GM12878 (cell line): Measurements from ENCODE around the gene MSMB. TPM values are rescaled to one million over a fixed set of nuclear protein-coding genes. Genes with fewer than 3 reads are reported as not detected.

Experiments used
- ATAC-seq: fragments of 200-7000 bp; cut with Tn5 transposase; 3 replicates; pipeline ENCODE4 v1.9.1; 2020; ENCODE audit warnings: mild to moderate bottlenecking, moderate library complexity
- BruUV-seq: library from RNA; stranded (reverse); fragments of 400-500 nt; replicated peaks from 2 replicates; lab custom pipeline; 2021; lab: Mats Ljungman, UMichigan
- CTCF ChIA-PET: fragments of 300-600 bp; sonication (Branson Sonifier 250); formaldehyde crosslinking; extraction: SDS; loops from one replicate; lab custom pipeline; 2021; ENCODE audit warnings: inconsistent platforms; lab: Yijun Ruan, JAX
- POLR2A ChIA-PET: fragments of 350-600 bp; formaldehyde crosslinking; extraction: SDS; loops from one replicate; lab custom pipeline; 2021; ENCODE audit warnings: inconsistent platforms; lab: Charles Lee
- RAD21 ChIA-PET: fragments of 300-600 bp; sonication (Branson Sonifier 250); formaldehyde crosslinking; loops from one replicate; lab custom pipeline; 2023; ENCODE audit warnings: antibody characterized with exemption; ENCODE audit not compliant: unreplicated experiment; lab: Charles Lee
- SMC1A ChIA-PET: fragments of 300-600 bp; sonication (Branson Sonifier 250); formaldehyde crosslinking; loops from one replicate; lab custom pipeline; 2023; ENCODE audit not compliant: unreplicated experiment, uncharacterized antibody; lab: Charles Lee
- DNase-seq: peaks from one replicate; pipeline ENCODE4 v3.0.0-alpha.2; 2011; ENCODE audit warnings: low read depth, low spot score
- FAIRE-seq: peaks from 3 replicates; lab custom pipeline; 2011; peaks lifted over from hg19 to GRCh38; lab: Jason Lieb, UNC
- H2AFZ ChIP-seq: 2 replicates; pipeline ENCODE4 v1.6.0; 2011; ENCODE audit warnings: low read depth, low read length, control low read depth; ENCODE audit not compliant: control insufficient read depth
- H3K27ac ChIP-seq: 2 replicates; pipeline ENCODE4 v1.5.1; 2011; ENCODE audit warnings: control low read depth; ENCODE audit not compliant: control insufficient read depth, insufficient read depth
- H3K27me3 ChIP-seq, 2 experiments: replicated peaks in 1 of 2; 2 replicates each; pipeline versions ENCODE4 v1.6.0 to v1.6.1; 2011; ENCODE audit warnings: low read length in 1 of 2; ENCODE audit not compliant: control insufficient read depth in 2 of 2, insufficient read depth in 2 of 2
- H3K36me3 ChIP-seq, 2 experiments: 2 replicates each; pipeline ENCODE4 v1.5.1; 2011; ENCODE audit warnings: low read length in 1 of 2; ENCODE audit not compliant: control insufficient read depth in 2 of 2, insufficient read depth in 2 of 2
- H3K4me1 ChIP-seq: 2 replicates; pipeline ENCODE4 v1.6.1; 2011; ENCODE audit warnings: mild to moderate bottlenecking, low read length, moderate library complexity, mixed read lengths; ENCODE audit not compliant: control insufficient read depth, insufficient read depth
- H3K4me2 ChIP-seq: 2 replicates; pipeline ENCODE4 v1.6.0; 2011; ENCODE audit warnings: control low read depth; ENCODE audit not compliant: control insufficient read depth, insufficient read depth
- H3K4me3 ChIP-seq: fragments of 200-600 bp; sonication (generic); 2 replicates; pipeline ENCODE4 v1.5.1; 2016
- H3K79me2 ChIP-seq: 2 replicates; pipeline ENCODE4 v1.6.0; 2011; ENCODE audit warnings: low read length; ENCODE audit not compliant: control insufficient read depth, insufficient read depth
- H3K9ac ChIP-seq: 2 replicates; pipeline ENCODE4 v1.8.0; 2011; ENCODE audit warnings: low read length, control low read depth, mixed read lengths; ENCODE audit not compliant: control insufficient read depth, insufficient read depth
- H3K9me3 ChIP-seq: replicated peaks from 3 replicates; pipeline ENCODE4 v1.5.1; 2011; ENCODE audit warnings: mild to moderate bottlenecking, low read length; ENCODE audit not compliant: control insufficient read depth, insufficient read depth
- H4K20me1 ChIP-seq: 2 replicates; pipeline ENCODE4 v1.6.0; 2011; ENCODE audit not compliant: control insufficient read depth, insufficient read depth
- MEF2A ChIP-seq: IDR thresholded peaks from 2 replicates; pipeline ENCODE4 v1.6.1; 2011; ENCODE audit warnings: low read depth, mild to moderate bottlenecking, low read length, moderate library complexity; ENCODE audit not compliant: insufficient read depth
- MEF2B ChIP-seq: fragments of 450-650 bp; IDR thresholded peaks from 2 replicates; pipeline ENCODE4 v1.6.1; 2018; ENCODE audit warnings: mild to moderate bottlenecking, moderate library complexity; ENCODE audit not compliant: partially characterized antibody, poor library complexity, severe bottlenecking
- RELA ChIP-seq: fragments of 450-650 bp; IDR thresholded peaks from 2 replicates; pipeline ENCODE4 v1.8.0; 2014; ENCODE audit warnings: borderline replicate concordance; ENCODE audit not compliant: partially characterized antibody
- WGBS: methylation state at CpG from one replicate; pipeline ENCODE4 v1.1.6; 2016; ENCODE audit warnings: low lambda C conversion rate; ENCODE audit not compliant: insufficient replicate concordance, insufficient coverage; ENCODE audit errors: missing lambda C conversion rate; 5-methylcytosine and 5-hydroxymethylcytosine counted together
- in situ Hi-C: fragments of 300-500 bp; cut with MboI; formaldehyde crosslinking; loops from 9 replicates; pipeline ENCODE4 v1.14.3; 2018; ENCODE audit warnings: mixed read lengths
- intact Hi-C: fragments of 100-400 bp; cut with micrococcal nuclease; formaldehyde crosslinking; loops from one replicate; pipeline ENCODE4 v1.14.2; 2022; ENCODE audit not compliant: unreplicated experiment
- polyA plus RNA-seq, 11 experiments: library from polyadenylated mRNA; depleted of rRNA in 4 of 11; unstranded in 6 of 11; stranded (reverse) in 5 of 11; fragments of >200 nt; fragmentation: Nextera tagmentation in 4 of 11; fragmentation: Illumina TruSeq in 1 of 11; extraction: Ambion mirVana in 4 of 11; extraction: Trizol in 1 of 11; gene quantifications; 1 replicate in 1 of 11; 2 replicates in 10 of 11; pipeline versions ENCODE4 v1.2.1 to v1.2.3, GENCODE V29; 2011 to 2016; ENCODE audit warnings: inconsistent platforms in 2 of 11, missing spikeins in 2 of 11, low read depth in 1 of 11
- total RNA-seq, 4 experiments: library from RNA; depleted of rRNA in 3 of 4; stranded (reverse); fragments of >200 nt in 3 of 4; fragmentation: Illumina TruSeq in 1 of 4; extraction: Trizol in 1 of 4; gene quantifications; 2 replicates each; pipeline versions ENCODE4 v1.2.1 to v1.2.3, GENCODE V29; 2013 to 2021
- TF ChIP-seq, protein P1 (sequence below): fragments of 450-650 bp; formaldehyde crosslinking; IDR thresholded peaks from 2 replicates; pipeline ENCODE4 v1.4.0; 2020; ENCODE audit warnings: mild to moderate bottlenecking, moderate library complexity
- TF ChIP-seq, protein P2 (sequence below): IDR thresholded peaks from 2 replicates; pipeline ENCODE4 v1.6.1; 2012; ENCODE audit warnings: low read length, inconsistent platforms
- TF ChIP-seq, protein P3 (sequence below): fragments of 450-650 bp; IDR thresholded peaks from 2 replicates; pipeline ENCODE4 v1.6.1; 2017; ENCODE audit warnings: borderline replicate concordance
- TF ChIP-seq, protein P4 (sequence below): fragments of 450-650 bp; IDR thresholded peaks from 2 replicates; pipeline ENCODE4 v1.6.1; 2017; ENCODE audit warnings: mild to moderate bottlenecking, low read depth, inconsistent platforms; ENCODE audit not compliant: poor library complexity, severe bottlenecking

Gene MSMB
- total and polyA plus RNA-seq, 10 of the 15 experiments (the other 5 are each of a cell fraction or from before 2014, with no cell fraction given), result not detected

DNA sequence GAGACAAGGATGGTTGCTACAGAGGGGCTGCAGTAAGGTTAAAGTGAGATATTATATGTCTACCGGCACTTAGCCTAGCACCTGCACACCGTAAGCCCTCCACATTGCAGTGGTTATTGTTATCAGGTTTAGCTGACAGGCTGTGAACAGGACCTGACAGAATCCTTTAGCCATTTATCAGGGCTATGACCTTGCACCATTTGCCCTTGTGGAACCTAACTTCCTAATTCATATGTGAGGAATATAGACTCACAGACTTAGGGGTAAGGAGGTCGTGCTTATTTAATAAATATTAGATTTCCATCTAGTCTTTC is 25.8 kb downstream of the MSMB start (continued):
- TF ChIP-seq, protein P1, sequence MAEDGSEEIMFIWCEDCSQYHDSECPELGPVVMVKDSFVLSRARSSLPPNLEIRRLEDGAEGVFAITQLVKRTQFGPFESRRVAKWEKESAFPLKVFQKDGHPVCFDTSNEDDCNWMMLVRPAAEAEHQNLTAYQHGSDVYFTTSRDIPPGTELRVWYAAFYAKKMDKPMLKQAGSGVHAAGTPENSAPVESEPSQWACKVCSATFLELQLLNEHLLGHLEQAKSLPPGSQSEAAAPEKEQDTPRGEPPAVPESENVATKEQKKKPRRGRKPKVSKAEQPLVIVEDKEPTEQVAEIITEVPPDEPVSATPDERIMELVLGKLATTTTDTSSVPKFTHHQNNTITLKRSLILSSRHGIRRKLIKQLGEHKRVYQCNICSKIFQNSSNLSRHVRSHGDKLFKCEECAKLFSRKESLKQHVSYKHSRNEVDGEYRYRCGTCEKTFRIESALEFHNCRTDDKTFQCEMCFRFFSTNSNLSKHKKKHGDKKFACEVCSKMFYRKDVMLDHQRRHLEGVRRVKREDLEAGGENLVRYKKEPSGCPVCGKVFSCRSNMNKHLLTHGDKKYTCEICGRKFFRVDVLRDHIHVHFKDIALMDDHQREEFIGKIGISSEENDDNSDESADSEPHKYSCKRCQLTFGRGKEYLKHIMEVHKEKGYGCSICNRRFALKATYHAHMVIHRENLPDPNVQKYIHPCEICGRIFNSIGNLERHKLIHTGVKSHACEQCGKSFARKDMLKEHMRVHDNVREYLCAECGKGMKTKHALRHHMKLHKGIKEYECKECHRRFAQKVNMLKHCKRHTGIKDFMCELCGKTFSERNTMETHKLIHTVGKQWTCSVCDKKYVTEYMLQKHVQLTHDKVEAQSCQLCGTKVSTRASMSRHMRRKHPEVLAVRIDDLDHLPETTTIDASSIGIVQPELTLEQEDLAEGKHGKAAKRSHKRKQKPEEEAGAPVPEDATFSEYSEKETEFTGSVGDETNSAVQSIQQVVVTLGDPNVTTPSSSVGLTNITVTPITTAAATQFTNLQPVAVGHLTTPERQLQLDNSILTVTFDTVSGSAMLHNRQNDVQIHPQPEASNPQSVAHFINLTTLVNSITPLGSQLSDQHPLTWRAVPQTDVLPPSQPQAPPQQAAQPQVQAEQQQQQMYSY (CRISPR knock-in tag), result no peak
- TF ChIP-seq MEF2B (no peak), RELA (no peak)
- TF ChIP-seq, all 136 proteins: peak for 0

DNA sequence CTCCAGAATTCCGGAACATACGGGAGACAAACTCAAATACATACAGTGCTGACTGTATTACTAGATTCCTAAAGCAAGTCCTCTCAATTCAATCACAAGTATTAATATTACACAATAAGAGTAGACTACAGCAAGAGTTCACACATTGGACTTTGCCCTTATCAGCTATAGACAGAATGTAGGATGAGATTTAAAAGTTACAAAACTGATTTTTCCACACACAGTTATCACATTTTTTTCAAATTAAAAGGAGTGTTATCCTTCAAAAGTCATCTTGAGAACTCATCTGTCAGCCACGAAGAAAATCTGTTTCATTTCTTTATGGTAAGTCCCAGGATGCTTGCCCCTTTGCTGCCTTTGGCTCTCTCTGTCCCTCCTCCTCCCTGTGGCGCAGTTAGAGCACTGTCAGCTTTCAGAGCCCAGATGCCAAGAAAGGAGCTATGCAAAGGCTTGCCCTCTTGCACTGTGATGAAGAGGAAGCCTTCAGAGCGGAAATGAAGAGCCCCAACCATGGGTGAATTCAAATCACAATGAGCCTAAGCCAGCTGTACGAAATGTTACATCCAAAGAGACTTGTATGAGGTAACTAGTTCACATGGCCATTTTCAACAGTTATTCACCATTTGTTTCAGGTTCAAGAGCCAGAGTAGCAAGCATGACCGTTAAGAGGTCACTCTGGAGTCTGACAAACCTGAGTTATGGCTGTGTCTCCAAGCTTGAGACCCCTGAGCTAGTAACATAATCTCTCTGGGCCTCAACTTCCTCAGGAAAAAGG is 26.3 kb downstream of the MSMB start:
- no peaks in the 10 kb centered on the region; the same call in 1 of the 2 replicates for H4K20me1 ChIP-seq
- intact Hi-C loops (loop anchor here (5.0 to 10.0 kb wide), 2 partner anchors 555 to 767 kb away; no protein-coding TSS in a partner anchor), in situ Hi-C loops (loop anchor here (10.0 kb wide), 1 partner anchor 1015 kb away; the partner anchor contains the start of gene ZNF22)
- TF ChIP-seq, protein P2, sequence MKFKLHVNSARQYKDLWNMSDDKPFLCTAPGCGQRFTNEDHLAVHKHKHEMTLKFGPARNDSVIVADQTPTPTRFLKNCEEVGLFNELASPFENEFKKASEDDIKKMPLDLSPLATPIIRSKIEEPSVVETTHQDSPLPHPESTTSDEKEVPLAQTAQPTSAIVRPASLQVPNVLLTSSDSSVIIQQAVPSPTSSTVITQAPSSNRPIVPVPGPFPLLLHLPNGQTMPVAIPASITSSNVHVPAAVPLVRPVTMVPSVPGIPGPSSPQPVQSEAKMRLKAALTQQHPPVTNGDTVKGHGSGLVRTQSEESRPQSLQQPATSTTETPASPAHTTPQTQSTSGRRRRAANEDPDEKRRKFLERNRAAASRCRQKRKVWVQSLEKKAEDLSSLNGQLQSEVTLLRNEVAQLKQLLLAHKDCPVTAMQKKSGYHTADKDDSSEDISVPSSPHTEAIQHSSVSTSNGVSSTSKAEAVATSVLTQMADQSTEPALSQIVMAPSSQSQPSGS, result no peak
- TF ChIP-seq MEF2A, result no peak
- TF ChIP-seq, protein P3, sequence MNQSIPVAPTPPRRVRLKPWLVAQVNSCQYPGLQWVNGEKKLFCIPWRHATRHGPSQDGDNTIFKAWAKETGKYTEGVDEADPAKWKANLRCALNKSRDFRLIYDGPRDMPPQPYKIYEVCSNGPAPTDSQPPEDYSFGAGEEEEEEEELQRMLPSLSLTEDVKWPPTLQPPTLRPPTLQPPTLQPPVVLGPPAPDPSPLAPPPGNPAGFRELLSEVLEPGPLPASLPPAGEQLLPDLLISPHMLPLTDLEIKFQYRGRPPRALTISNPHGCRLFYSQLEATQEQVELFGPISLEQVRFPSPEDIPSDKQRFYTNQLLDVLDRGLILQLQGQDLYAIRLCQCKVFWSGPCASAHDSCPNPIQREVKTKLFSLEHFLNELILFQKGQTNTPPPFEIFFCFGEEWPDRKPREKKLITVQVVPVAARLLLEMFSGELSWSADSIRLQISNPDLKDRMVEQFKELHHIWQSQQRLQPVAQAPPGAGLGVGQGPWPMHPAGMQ, result no peak
- TF ChIP-seq, protein P4, sequence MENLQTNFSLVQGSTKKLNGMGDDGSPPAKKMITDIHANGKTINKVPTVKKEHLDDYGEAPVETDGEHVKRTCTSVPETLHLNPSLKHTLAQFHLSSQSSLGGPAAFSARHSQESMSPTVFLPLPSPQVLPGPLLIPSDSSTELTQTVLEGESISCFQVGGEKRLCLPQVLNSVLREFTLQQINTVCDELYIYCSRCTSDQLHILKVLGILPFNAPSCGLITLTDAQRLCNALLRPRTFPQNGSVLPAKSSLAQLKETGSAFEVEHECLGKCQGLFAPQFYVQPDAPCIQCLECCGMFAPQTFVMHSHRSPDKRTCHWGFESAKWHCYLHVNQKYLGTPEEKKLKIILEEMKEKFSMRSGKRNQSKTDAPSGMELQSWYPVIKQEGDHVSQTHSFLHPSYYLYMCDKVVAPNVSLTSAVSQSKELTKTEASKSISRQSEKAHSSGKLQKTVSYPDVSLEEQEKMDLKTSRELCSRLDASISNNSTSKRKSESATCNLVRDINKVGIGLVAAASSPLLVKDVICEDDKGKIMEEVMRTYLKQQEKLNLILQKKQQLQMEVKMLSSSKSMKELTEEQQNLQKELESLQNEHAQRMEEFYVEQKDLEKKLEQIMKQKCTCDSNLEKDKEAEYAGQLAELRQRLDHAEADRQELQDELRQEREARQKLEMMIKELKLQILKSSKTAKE, result no peak
- ChIA-PET CTCF (interaction anchor here (0.8 to 6.7 kb wide), 7 partner anchors 8 to 785 kb away, joined by 3 to 60 read pairs (median 3); partner anchors contain the start of gene NCOA4), RAD21 (no interaction called here), POLR2A (interaction anchor here (0.9 kb wide), 1 partner anchor 17 kb away, joined by 3 read pairs; no protein-coding TSS in a partner anchor), SMC1A (interaction anchor here (0.6 to 2.6 kb wide), 6 partner anchors 8 to 792 kb away, joined by 3 to 7 read pairs (median 3); no protein-coding TSS in a partner anchor)
- peaks cover 12% of the 10 kb centered on the region for H3K4me1 ChIP-seq
- H2AFZ ChIP-seq, result no peak overlapping the region
- DNase-seq (no peak), ATAC-seq (peak; percentile 46), FAIRE-seq (no peak)
- peak overlapping the region; percentile 1; the same call in 1 of the 2 replicates for H3K9ac ChIP-seq
- peaks cover 6 to 9% of the 10 kb centered on the region in 2 experiments; a peak in 3 of 4 replicates for H3K36me3 ChIP-seq
- H3K27ac ChIP-seq, result peak overlapping the region; percentile 64
- H3K4me2 ChIP-seq, result peak overlapping the region; percentile 60
- H3K9me3 ChIP-seq, result no peaks in the 10 kb centered on the region
- 0 out of 2 replicates have a peak overlapping the region, but pooled peaks have one; percentile 0 for H3K4me3 ChIP-seq
- 75% methylated on average over 7 of the region's 7 CpGs for WGBS
- H3K27me3 ChIP-seq, result no peaks in the 10 kb centered on the region
- BruUV-seq, result no TSS peak
- peaks cover 79% of the 10 kb centered on the region for H3K79me2 ChIP-seq
